GM19452 (cell line): ENCODE measurements around the gene RNF14.

ENCODE experiments used
- ATAC-seq: cut with Tn5 transposase; IDR thresholded peaks from one replicate; pipeline ENCODE4 v1.9.1; 2021; ENCODE audit not compliant: unreplicated experiment

RNF14 gene

GRCh38 chr5:141947316-141947715 lies 21.6 kb upstream of the RNF14 start:
- ATAC-seq = no peak

- no peak for ATAC-seq
Measured at GRCh38 chr5:141948812-141949211, 20.1 kb upstream of the RNF14 start.

GRCh38 chr5:141949511-141949910 lies 19.4 kb upstream of the RNF14 start:
- no peak for ATAC-seq

DNA sequence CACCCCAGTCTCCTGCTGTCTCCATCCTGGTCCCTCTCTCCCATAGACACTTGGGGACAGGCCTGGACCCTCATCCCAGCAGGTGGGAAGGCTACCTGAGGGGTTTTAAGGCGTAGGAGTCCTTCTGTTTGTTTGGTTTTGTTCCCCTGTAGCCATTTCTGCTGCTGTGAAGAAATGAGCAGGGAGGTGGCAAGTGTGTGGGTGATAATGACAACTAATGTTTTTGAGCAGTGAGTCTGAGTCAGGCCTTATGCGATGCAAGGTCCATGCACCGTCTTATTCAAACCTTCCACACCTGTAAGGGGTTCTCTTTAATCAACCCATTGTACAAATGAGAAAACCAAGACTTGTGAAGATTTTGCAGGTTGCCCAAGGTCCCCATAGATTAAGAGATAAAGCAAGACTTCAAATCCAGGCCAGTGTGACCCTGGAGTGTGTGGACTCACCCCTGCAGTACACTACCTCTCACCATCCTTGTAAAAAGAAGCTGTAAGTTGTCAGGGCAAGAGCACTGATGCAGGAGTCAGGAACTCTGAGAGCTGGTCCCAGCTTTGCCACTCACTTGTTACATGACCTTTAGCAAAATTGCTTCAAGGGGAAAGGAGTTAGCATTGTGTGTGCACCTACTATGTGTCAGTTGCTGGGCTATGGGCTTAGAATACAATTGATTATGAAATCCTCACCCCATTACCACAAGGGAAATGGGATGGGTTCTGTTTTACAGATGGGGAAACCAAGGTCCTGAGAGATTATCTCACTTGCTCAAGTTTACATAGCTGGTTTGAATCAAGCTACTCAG lies 18.5 kb upstream of the RNF14 start:
- no peak for ATAC-seq

DNA sequence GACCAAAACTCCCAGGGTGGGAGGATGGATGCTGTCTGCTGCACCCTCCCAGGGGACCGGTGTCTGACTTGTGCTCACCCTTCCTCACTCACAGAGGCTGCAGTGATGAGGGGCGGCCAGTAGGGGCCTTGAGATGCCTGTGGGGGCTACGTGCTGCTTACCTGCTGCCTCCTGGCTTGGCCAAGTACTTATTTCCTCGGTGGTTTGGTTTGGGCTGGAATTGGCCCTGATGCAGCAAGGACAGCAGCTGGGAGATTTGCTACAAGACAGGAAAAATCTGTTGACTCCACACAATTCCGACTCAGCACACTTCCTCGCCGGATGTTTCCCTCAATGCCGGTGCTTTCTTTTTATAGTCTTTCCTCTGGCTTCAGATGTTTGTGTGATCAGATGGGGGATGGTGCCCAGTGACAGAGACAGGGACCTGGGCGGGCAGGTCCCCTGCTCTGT lies 17.5 kb upstream of the RNF14 start:
- ATAC-seq = peak; percentile 76

GRCh38 chr5:141952020-141952419 lies 16.9 kb upstream of the RNF14 start:
- ATAC-seq = no peak

- ATAC-seq = no peak
Measured at GRCh38 chr5:141954194-141954593, 14.7 kb upstream of the RNF14 start.

DNA sequence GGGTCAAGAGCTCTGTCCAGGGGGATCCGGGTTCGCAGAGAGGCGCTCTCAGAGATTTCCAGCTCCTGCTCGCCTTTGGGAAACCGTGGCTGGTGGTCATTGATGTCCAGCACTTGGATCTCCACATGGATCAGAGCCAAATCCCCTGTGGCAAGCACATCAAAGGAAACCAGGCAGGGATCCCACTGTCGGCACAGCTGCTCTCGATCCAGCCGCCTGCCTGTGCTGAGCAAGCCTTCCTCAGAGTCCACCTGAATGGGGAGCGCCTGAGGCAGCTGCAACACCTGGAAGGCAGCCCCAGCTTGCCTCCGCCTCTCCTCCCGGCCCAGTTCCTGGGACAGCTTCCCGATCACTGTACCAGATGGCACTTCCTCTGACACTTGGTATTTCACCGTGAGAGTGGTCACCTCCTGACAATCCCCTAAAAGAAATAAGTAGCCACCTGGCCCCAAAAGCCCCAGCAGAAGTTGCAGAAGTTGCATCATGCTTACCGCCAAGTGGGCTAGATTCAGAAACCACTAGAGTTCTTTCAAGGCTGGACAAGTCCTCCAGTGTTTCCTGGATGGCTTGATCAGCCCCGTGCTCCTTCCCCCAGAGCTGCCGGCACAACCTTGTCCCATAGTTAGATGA lies 11.4 kb upstream of the RNF14 start:
- no peak for ATAC-seq

GRCh38 chr5:141958113-141958512 lies 10.8 kb upstream of the RNF14 start, which contains the start of gene PCDH12:
PCDH12 (minus strand) TSS chr5:141958202; CDS start chr5:141957851, 351 bp downstream.
- no peak for ATAC-seq

- no peak for ATAC-seq
Measured at GRCh38 chr5:141958546-141959172, 10.2 kb upstream of the RNF14 start.

- ATAC-seq = no peak
Measured at GRCh38 chr5:141960018-141960417, 8.9 kb upstream of the RNF14 start.

- peak; percentile 89 for ATAC-seq
Measured at GRCh38 chr5:141960449-141961323, 8.2 kb upstream of the RNF14 start.

- ATAC-seq = no peak
Measured at GRCh38 chr5:141961466-141961865, 7.4 kb upstream of the RNF14 start.

- ATAC-seq = no peak
Measured at GRCh38 chr5:141963701-141964100, 5.2 kb upstream of the RNF14 start.

DNA sequence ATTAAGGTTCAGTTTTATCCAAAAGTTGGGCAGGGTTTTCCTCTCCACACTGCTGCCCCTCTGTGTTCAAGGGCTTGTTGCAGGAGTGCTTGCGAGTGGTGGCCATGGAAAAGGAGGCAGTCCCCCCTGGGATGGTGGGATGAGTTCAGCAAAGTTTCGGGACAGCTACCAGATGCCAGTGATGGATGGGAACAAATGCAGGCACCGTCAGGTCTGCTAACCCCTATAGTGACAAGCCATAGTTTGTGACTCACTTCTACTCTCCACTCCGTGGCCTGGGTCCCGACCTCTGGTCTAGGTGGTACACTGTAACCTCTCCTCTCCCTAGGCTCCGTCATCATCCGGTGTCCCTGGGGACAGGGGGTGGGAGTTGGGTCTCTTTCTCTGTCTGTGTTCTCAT lies 3.8 kb upstream of the RNF14 start:
- no peak for ATAC-seq

GRCh38 chr5:141966275-141966962 lies 2.5 kb upstream of the RNF14 start:
- ATAC-seq = no peak

- no peak for ATAC-seq
Measured at GRCh38 chr5:141966963-141967333, 2.0 kb upstream of the RNF14 start.

DNA sequence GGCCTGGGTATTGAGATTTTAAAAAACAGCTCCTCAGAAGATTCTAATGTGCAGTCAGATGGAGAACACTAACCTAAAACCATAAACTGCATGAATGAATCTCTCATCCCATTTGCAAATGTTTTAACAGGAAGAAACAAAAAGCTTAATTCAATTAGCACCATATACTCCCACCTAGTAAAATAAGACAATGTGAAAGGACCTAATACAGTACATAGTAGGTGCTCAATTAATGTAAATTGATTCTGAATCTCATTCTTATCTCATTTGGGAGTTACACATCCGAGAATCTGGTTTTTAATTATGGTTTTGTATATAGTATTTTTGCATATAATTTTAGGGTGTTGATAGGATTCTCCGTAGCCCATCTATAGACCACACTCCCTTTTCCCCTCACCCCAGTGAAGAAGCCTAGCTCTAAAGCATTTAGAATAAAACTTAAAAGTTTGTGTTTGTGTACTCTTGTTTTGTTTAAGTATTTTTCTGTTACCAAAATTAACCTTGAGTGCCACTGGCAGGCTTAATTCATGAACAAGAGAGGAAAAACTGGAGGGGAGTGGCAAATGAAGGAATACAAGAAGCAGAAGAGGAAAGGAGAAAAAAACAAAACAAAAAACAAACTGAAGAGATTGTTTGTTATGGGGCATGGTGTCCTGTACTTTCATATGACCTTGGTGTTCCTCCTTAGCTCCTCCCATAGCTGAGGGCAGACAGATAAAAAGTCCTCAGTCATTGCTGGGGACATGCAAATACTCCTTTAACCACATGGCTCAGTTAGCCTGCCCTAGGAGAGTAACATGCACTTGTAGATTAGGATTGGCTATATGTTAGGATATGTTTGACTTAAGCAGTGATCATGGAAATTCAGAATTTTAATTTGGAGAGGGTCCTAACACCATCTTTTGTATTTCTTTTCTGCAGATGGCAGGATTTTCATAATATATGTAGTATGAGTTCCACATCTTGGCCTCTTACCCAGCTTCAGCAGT lies 1.2 kb downstream of the RNF14 start:
- peak; percentile 52 for ATAC-seq

GRCh38 chr5:141973871-141974595 lies 5.1 kb downstream of the RNF14 start:
- ATAC-seq = no peak
